ENCODE data around the gene RPS10.
"Not testable (repeated sequence)": the region's sequence is repeated elsewhere in the genome, so short reads cannot be mapped to it uniquely, and the experiment has no call there.

RPS10 gene

GRCh38 chr6:34391786-34392496 lies 33.9 kb downstream of the RPS10 start:
- peak; percentile 73 for DNase-seq

- peak; percentile 73 for DNase-seq
These were observed 34.4 kb downstream of the RPS10 start for GRCh38 chr6:34391473-34391785.

DNA sequence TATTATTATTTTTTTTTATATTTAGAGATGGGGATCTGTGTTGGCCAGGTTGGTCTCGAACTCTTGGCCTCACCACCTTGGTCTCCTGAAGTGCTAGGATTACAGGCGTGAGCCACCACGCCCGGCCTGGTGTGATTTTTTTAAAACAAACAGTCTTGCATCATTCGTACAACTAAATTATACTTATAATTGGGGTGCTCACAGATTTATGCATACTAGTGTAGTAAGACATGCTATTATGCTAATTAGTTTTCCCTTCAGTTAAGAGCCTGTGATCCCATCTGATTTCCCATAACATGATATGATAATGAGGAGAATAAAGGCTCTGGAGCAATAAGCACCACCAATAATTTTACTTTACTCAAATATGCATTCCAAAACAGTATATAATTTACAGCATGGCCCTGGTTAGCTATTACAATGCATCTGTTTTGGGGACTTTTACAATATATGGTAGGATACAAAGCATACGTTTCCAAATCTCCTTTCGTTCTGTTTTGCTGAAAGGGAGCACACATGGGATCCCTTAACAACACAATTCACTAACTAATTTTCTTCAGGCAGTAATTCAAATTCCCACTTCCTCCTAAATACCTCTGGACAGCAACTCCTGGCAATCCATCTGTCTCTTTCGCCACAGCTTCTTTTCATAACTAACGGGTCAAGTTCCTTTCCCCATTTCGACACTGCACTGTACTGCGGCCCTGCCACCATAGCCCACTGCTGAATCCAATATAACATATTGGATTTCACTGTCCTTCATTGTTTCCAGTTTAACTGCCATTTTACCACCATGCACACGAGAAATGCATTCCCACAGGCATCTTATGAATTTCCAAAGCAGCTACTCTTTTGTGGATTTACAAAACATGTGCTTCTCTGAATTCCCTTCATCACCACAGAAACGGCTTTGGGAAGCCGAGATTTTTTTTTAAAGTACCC lies 35.1 kb downstream of the RPS10 start:
- DNase-seq, result peak; percentile 73

- DNase-seq, result no peak
These were observed 36.8 kb downstream of the RPS10 start for GRCh38 chr6:34389034-34389433.

DNA sequence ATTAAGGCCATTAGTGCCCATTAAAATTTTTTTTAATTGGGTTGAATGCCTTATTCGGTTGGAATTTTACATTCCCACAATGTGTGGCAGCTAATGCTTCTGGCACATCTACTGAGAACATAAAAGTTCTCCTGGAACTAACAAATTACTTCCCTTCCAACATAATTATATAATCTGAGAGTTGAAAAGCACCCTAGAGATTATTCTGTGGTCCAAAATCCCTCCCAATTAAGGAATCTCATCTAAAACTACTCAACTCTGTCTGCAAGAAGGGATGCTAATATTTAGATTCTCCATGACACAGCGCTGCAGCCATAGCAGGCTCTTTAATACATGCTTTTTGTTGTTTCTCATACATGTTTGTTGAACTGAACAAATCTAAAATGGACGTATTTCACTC lies 37.4 kb downstream of the RPS10 start:
- DNase-seq, result no peak

GRCh38 chr6:34386316-34387137 lies 39.3 kb downstream of the RPS10 start:
- DNase-seq, result no peak

GRCh38 chr6:34385793-34386195 lies 40.1 kb downstream of the RPS10 start:
- DNase-seq, result no peak

- no peak for DNase-seq
These were observed 41.3 kb downstream of the RPS10 start for GRCh38 chr6:34384321-34385153.

DNA sequence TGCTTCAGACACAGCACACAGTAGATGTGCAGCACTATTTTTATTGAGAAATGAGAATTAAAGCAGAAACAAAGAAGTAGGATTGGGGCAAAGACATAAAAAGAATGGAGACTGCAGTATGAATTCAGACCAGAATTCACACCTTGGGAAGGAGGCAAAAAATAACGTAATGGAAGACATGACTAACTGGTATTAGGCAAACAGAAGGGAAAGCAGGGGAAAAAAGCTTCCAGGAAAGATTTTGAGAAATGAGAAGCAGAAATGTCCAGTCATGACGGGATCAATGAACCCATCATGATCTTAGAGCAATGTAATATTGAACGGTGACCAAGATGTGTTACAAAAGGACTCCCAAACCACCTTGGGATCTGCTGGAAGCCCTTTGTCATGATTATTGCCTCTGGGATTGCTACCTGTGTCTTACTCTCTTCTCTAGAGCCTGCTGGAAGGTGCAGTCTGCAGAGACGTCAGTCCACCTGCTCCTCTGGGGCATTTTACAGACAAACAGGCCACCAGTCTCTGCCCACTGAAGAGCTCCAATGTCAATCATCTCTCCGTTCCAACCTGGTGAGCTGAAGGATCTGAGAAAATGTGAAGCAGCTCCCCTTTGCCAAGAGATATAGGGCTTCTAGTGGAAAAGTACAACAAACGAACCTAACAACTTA lies 42.1 kb downstream of the RPS10 start:
- DNase-seq, result no peak

DNA sequence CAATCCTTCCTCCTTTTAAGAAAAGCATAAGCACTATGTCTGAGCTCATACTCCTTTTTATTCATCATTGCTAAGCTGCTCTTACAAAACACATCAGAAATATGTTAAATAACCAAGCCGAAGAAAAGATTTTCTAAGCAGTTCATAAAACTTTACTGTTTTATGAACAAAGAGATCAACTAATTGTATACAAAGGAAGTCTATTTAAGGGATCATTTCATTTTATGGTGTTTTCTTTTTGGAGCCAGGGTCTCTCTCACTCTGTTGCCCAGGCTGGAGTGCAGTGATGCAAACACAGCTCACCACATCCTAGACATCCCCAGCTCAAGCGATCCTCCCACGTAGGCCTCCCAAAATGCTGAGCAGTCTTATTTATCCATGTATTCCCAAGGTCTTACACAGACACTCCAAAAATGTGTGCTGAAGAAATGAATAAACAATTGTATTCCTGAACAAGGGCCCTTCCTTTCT lies 42.7 kb downstream of the RPS10 start:
- no peak for DNase-seq

DNA sequence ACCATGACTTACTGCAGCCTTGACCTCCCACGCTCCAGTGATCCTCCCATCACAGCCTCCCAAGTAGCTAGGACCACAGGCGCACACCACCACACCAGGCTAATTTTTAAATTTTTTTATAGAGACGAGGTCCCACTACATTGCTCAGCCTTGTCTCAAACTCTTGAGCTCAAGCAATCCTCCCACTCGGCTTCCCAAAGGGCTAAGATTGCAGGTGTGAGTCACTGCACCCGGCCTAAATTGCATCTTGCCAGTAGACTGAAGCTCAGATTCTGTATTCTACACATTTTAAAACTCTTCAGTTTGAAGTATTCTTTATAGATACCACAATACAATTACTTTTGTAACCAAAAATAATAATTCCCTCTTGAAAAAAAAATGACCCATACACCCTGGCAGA lies 44.8 kb downstream of the RPS10 start:
- no peak for DNase-seq

- DNase-seq, result no peak
These were observed 47.4 kb downstream of the RPS10 start for GRCh38 chr6:34378470-34378869.

- no peak for DNase-seq
These were observed 47.9 kb downstream of the RPS10 start for GRCh38 chr6:34377984-34378383.

DNA sequence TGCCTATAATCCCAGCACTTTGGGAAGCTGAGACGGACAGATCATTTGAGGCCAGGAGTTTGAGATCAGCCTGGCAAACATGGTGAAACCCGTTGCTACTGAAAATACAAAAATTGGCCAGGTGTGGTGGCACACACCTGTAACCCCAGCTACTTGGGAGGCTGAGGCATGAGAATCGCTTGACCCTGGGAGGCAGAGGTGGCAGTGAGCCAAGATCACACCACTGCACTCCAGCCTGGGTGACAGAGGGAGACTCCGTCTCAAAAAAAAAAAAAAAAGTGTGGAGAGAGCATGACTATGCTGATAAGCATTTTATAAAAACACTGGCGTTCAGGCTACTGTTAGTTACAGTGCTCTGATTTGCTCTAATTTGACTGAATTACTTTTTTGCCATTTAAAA lies 48.3 kb downstream of the RPS10 start:
- DNase-seq, result not testable (repeated sequence)

- DNase-seq, result no peak
These were observed 50.0 kb downstream of the RPS10 start for GRCh38 chr6:34375833-34376232.

GRCh38 chr6:34374508-34374907 lies 51.4 kb downstream of the RPS10 start:
- DNase-seq, result no peak

GRCh38 chr6:34374069-34374468 lies 51.8 kb downstream of the RPS10 start:
- DNase-seq, result no peak

GRCh38 chr6:34373511-34373910 lies 52.4 kb downstream of the RPS10 start:
- no peak for DNase-seq

GRCh38 chr6:34371865-34372264 lies 54.0 kb downstream of the RPS10 start:
- DNase-seq, result not testable (repeated sequence)

DNA sequence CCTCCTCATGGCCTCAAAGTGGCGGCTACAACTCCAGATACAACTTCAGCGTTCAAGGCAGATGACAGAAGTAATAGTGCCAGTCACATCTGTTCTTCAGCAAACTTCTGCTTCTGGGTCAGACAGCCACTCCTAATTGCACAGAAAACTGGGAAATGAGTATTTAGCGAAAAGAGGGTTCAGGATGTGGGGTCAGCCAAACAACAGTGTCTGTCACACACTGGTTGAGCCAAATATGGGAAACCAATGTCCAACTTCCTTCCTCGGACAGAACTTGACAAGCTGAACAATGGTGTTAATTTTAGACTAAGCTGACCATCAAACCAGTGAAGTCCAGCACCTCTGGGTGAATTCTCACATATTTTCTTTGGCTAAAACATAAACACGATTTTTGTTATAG lies 55.5 kb downstream of the RPS10 start:
- no peak for DNase-seq

- no peak for DNase-seq
These were observed 56.5 kb downstream of the RPS10 start for GRCh38 chr6:34369385-34369784.

Measured in NCI-H526 treated with DMSO at 0.1 percent for 48 hours (cell line).